M059J (cell line): ENCODE data around the gene GRIK1. TPM values are rescaled to one million over a fixed set of nuclear protein-coding genes. Genes with fewer than 3 reads are reported as not detected.

Experiments
- DNase-seq: peaks from one replicate; pipeline ENCODE4 v3.0.0-alpha.2; 2012; ENCODE audit warnings: low read depth
- total RNA-seq: library from RNA; depleted of rRNA; stranded (reverse); fragments of >200 nt; shearing (Covaris generic); gene quantifications from 2 replicates; pipeline ENCODE4 v1.2.3, GENCODE V29; 2014

GRIK1 gene
- total RNA-seq, 1 experiment from 2014 or later: not detected

GRCh38 chr21:29540289-29540688 lies 399.5 kb downstream of the GRIK1 start:
- peak; percentile 11 for DNase-seq

DNA sequence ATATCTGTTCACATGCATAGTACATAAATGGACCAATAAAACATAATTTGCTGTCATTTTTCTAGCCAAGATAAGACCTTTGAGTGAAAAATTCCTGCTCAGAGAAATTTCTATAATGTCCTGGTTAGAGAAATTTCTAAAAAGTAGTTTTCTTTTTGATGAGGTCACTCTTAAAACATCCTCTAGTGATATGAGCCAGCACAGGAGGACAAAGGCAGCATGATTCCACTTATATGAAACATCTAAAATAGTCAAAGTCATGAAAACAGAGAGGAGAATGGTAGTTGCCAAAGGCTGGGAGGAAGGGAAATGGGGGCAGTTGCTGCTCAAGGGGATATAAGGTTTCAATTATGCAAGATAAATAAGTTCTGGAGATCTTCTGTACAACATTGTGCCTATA lies 401.7 kb downstream of the GRIK1 start:
- peak; percentile 19 for DNase-seq

DNA sequence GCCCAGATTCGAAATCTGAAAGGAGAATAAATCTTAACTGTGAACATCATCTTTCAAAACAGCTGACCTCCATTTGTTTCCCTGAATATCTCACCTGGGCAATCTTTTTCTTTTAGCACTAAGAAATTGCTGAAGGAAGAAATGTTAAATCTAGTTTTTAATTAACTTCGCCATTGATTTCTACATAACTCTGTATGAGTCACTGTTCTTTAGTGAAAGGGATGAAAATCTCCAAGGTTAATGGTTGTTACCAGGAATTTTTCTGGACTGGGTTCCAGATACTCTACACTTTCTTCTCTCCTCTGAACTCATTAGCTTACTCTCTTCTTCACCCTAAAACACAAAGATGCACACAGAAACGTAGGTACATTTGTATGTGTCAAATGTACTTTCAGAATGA lies 405.3 kb downstream of the GRIK1 start:
- DNase-seq: no peak

GRCh38 chr21:29529139-29529538 lies 410.7 kb downstream of the GRIK1 start:
- no peak for DNase-seq

GRCh38 chr21:29526545-29526944 lies 413.3 kb downstream of the GRIK1 start:
- DNase-seq: no peak

DNA sequence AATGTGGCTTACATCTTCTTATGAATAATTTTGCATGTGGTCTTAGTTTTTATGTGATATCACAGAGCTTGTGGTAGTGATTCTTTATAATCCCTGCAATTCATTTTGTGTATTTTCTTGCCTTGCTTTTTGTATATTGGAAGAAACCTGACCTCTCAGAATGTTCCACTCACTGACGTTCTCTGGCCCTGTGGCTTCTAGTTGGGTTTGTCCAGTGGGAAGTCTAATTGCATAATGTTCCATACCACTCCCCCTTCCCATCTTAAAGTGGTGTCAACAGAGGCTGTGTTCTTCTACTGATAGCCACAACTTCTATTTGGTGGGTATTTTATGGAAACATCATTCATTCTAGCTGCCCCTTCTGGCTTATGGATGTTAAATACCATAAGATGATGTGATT lies 415.7 kb downstream of the GRIK1 start:
- no peak for DNase-seq

- no peak for DNase-seq
These were observed 416.1 kb downstream of the GRIK1 start for GRCh38 chr21:29523646-29524045.

GRCh38 chr21:29521872-29522271 lies 417.9 kb downstream of the GRIK1 start:
- DNase-seq: no peak

GRCh38 chr21:29520171-29520570 lies 419.6 kb downstream of the GRIK1 start:
- no peak for DNase-seq

DNA sequence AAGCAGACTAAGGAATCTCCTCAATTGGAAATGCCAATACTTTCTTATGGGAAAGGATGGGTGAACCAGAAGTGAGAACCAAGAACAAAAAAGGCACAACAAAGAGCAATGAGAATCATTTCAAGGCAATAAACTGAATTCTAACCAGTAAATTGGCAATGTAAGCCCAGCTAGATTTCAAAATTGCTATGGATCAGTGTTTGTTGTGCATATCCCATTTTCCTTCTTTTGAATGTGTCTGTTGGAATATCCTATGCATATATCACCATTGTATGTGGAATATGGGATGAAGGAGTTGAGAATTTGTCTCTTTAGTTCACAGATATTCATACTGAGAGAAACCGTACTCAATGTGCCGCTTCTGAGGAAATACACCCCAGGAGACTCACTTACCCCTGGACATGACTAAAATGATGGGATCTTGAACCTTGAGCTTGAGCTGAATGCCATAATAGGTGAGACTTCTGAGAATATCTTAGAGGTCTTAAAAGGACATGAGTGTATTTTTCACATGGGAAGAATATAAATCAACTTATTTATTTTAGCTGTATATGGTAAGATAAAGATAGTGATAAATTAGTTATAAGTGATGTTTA lies 425.0 kb downstream of the GRIK1 start:
- no peak for DNase-seq

DNA sequence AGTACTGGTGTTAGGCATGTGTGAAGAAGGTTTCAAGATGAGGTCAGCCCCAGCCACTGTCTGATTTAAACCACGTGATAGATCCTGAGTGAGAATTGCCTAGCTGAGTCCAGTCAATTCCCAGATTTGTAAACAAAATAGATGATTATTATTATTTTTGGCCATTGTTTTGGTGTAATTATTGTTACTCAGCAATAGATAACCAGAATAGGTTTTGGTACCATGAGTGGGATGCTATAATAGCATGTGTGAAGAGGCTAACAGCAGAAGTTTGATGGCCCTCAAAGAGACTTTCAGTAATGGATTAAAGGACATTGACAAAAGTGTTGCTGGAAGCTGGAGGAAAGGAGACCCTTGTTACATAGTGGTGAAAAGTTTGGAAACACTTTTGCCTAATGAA lies 426.3 kb downstream of the GRIK1 start:
- no peak for DNase-seq

DNA sequence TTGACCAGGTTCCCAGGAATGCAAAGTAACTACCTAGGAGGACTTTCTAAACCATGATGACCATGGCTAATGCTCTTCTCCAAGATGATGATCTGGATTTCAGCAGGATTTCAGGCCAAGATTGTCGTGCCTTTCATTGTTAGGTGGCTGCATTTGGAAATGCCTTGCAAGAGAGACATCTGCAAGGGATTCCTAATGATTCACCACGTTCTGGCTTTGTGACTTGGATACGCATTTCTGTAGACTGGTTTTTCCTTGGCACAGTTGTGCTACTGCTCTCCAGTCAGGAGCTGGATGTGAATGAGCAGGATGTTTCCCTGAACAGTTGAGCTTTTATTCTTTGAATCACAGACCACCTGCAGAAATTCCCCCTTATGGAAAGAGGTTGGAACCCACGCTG lies 428.7 kb downstream of the GRIK1 start:
- no peak for DNase-seq

- DNase-seq: no peak
These were observed 430.7 kb downstream of the GRIK1 start for GRCh38 chr21:29509121-29509520.

- DNase-seq: no peak
These were observed 431.5 kb downstream of the GRIK1 start for GRCh38 chr21:29508301-29508700.

GRCh38 chr21:29506947-29507346 lies 432.8 kb downstream of the GRIK1 start:
- DNase-seq: no peak

DNA sequence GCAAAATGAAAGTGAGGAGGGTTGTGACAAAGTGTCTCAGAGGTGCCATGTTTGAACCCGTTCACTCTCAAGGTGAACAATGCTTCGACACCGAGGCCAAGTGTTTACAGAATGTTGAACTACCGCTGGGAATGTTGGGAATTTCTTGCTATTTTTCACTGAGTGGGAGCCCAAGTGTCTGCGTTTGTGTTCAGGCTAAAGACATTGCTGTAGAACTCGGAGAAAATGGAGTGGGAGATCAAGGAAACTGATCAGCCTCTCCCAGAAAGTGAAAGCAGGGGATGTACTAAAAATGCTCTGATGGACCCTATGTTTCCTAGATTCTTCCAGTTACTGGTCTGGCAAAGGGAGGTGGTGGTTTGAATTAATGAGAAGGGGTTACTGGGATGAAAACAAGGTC lies 433.6 kb downstream of the GRIK1 start:
- DNase-seq: no peak

DNA sequence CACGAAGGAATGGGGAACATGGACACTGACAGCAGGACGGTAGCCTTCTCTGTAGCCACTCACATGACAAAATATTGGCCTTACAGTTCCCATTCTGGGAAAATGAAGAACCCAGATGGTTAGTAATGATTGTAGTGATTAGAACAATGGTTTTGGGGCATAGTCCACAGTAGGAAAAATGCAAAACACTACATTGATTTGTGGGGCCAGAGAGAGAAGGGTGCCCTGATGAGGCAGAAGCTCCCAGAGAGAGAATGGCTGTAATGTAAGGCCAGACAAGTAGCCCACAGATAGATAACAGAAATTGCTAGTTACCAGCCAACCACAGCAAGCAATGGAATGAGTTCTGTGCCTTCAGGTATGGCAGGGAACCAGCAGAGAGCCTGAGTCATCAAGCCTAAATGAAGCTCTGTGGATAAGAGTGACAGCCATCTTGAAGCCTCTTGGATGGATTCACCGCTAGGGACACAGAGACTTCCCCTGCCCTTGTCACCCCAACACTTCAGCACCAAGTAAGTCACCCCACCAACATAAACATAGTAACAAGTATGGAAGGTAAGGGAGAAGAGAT lies 435.0 kb downstream of the GRIK1 start:
- peak; percentile 96 for DNase-seq

GRCh38 chr21:29501451-29501850 lies 438.3 kb downstream of the GRIK1 start:
- peak; percentile 23 for DNase-seq

GRCh38 chr21:29499734-29500343 lies 440.0 kb downstream of the GRIK1 start:
- peak; percentile 42 for DNase-seq

GRCh38 chr21:29499229-29499628 lies 440.6 kb downstream of the GRIK1 start:
- DNase-seq: no peak

DNA sequence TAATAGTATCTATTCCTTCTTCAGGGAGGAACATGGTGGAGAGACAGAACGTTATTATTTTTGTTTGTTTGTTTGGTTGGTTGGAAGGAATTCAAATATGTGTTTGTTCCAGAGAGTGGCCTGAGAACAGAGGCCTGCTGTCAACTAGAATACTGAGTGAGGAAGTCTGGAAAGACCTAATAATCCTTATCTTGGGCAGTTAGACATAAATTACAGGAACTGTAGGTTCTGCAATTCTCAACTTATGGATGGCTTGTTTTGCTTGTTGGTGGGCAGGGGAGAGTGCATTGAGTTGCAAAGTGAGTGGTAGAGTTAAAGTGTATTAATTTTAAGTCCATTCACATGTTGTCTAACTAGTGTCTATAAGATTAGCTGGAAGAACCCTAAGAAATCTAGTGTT lies 443.5 kb downstream of the GRIK1 start:
- no peak for DNase-seq

- peak; percentile 20 for DNase-seq
These were observed 449.8 kb downstream of the GRIK1 start for GRCh38 chr21:29490016-29490415.

GRCh38 chr21:29487154-29487553 lies 452.6 kb downstream of the GRIK1 start:
- DNase-seq: no peak
